Panc1 (cell line): Measurements from ENCODE around the gene GRM4.
A peak's percentile ranks its signal among the peaks of the same experiment; 100 is the strongest.

ENCODE experiments used
- CTCF ChIP-seq: fragments of 450-650 bp; IDR thresholded peaks from 2 replicates; pipeline ENCODE4 v1.5.1; 2017; ENCODE audit warnings: mild to moderate bottlenecking
- POLR2AphosphoS5 ChIP-seq: IDR thresholded peaks from 2 replicates; pipeline ENCODE4 v1.6.1; 2012; ENCODE audit warnings: mild to moderate bottlenecking, low read depth, low read length, moderate library complexity

GRCh38 chr6:34151321-34152041 lies 5.6 kb upstream of the GRM4 start:
- peak; percentile 18; the same call in 1 of the 2 replicates for TF ChIP-seq CTCF
- no peak for TF ChIP-seq POLR2AphosphoS5
